GM23338 (cell line): ENCODE results near the gene PPIF. TPM values are rescaled to one million over a fixed set of nuclear protein-coding genes. Genes with fewer than 3 reads are reported as not detected.

Experiments used
- ATAC-seq: fragments of 200-7000 bp; cut with Tn5 transposase; 3 replicates; pipeline ENCODE4 v1.9.1; 2020
- DNase-seq: peaks from one replicate; pipeline ENCODE4 v3.0.0-alpha.2; 2015; ENCODE audit warnings: low spot score
- H2AFZ ChIP-seq: fragments of 200-600 bp; sonication (generic); 2 replicates; pipeline ENCODE4 v1.8.0; 2016; ENCODE audit warnings: antibody characterized with exemption, mild to moderate bottlenecking, moderate library complexity
- H3F3A ChIP-seq: fragments of 200-600 bp; sonication (generic); replicated peaks from 2 replicates; pipeline ENCODE4 v1.8.0; 2017; ENCODE audit warnings: antibody characterized with exemption, mixed run types, low read depth
- H3K27ac ChIP-seq: fragments of 200-600 bp; sonication (generic); 2 replicates; pipeline ENCODE4 v1.6.1; 2016; ENCODE audit warnings: low read depth
- H3K27me3 ChIP-seq: fragments of 200-600 bp; sonication (generic); 2 replicates; pipeline ENCODE4 v1.8.0; 2016; ENCODE audit warnings: mild to moderate bottlenecking, mixed run types, moderate library complexity; ENCODE audit not compliant: insufficient read depth
- H3K36me3 ChIP-seq: fragments of 200-600 bp; sonication (generic); 2 replicates; pipeline ENCODE4 v1.8.0; 2016; ENCODE audit warnings: mild to moderate bottlenecking; ENCODE audit not compliant: insufficient read depth
- H3K4me1 ChIP-seq: fragments of 200-600 bp; sonication (generic); 2 replicates; pipeline ENCODE4 v1.8.0; 2016; ENCODE audit warnings: mild to moderate bottlenecking, moderate library complexity; ENCODE audit not compliant: insufficient read depth
- H3K4me2 ChIP-seq: fragments of 200-600 bp; sonication (generic); 2 replicates; pipeline ENCODE4 v1.7.1; 2017; ENCODE audit warnings: mixed run types
- H3K4me3 ChIP-seq: fragments of 200-600 bp; sonication (generic); 2 replicates; pipeline ENCODE4 v1.6.1; 2016; ENCODE audit warnings: mixed run types
- H3K79me2 ChIP-seq: fragments of 200-600 bp; sonication (generic); replicated peaks from 2 replicates; pipeline ENCODE4 v1.8.0; 2017; ENCODE audit warnings: mild to moderate bottlenecking; ENCODE audit not compliant: insufficient read depth
- H3K9me2 ChIP-seq: fragments of 200-600 bp; sonication (generic); 2 replicates; pipeline ENCODE4 v1.8.0; 2017; ENCODE audit not compliant: insufficient read depth
- H4K20me1 ChIP-seq: fragments of 200-600 bp; sonication (generic); replicated peaks from 2 replicates; pipeline ENCODE4 v1.8.0; 2017; ENCODE audit warnings: mild to moderate bottlenecking; ENCODE audit not compliant: insufficient read depth
- H3K27ac Mint-ChIP-seq: 2 replicates; pipeline ENCODE4 v1.8.0; 2020; ENCODE audit warnings: inconsistent platforms, mild to moderate bottlenecking, moderate library complexity, mixed read lengths
- H3K27me3 Mint-ChIP-seq: 3 replicates; pipeline ENCODE4 v1.8.0; 2022; ENCODE audit warnings: low read depth, mild to moderate bottlenecking, moderate library complexity, mixed read lengths, inconsistent platforms; ENCODE audit not compliant: insufficient read depth, poor library complexity
- H3K36me3 Mint-ChIP-seq: 3 replicates; pipeline ENCODE4 v1.8.0; 2021; ENCODE audit warnings: low read depth, mild to moderate bottlenecking, inconsistent platforms, moderate library complexity, mixed read lengths
- H3K4me1 Mint-ChIP-seq: 3 replicates; pipeline ENCODE4 v1.8.0; 2020; ENCODE audit warnings: mild to moderate bottlenecking, inconsistent platforms, mixed read lengths
- H3K4me3 Mint-ChIP-seq: 3 replicates; pipeline ENCODE4 v1.8.0; 2021; ENCODE audit warnings: moderate library complexity, mild to moderate bottlenecking, inconsistent platforms, mixed read lengths
- H3K9me3 Mint-ChIP-seq: 3 replicates; pipeline ENCODE4 v1.8.0; 2020; ENCODE audit warnings: moderate library complexity, mild to moderate bottlenecking, inconsistent platforms, mixed read lengths
- CREB1 ChIP-seq: fragments of 250-450 bp; sonication (Bioruptor Pico); IDR thresholded peaks from 2 replicates; pipeline ENCODE4 v1.5.0; 2020; ENCODE audit warnings: low read depth, mild to moderate bottlenecking, moderate library complexity
- ETS1 ChIP-seq: IDR thresholded peaks from 2 replicates; pipeline ENCODE4 v1.6.1; 2016; ENCODE audit warnings: antibody characterized with exemption
- EZH2 ChIP-seq: fragments of 200-600 bp; sonication (generic); IDR thresholded peaks from one replicate; pipeline ENCODE4 v1.8.0; 2017; ENCODE audit warnings: antibody characterized with exemption, mild to moderate bottlenecking, low read depth; ENCODE audit not compliant: unreplicated experiment
- EZH2phosphoT487 ChIP-seq: fragments of 200-600 bp; sonication (generic); IDR thresholded peaks from one replicate; pipeline ENCODE4 v1.8.1; 2018; ENCODE audit warnings: antibody characterized with exemption; ENCODE audit not compliant: unreplicated experiment
- JUNB ChIP-seq: IDR thresholded peaks from one replicate; pipeline ENCODE4 v1.6.1; 2016; ENCODE audit warnings: antibody characterized with exemption; ENCODE audit not compliant: unreplicated experiment
- NANOG ChIP-seq: IDR thresholded peaks from 2 replicates; pipeline ENCODE4 v1.6.1; 2016; ENCODE audit warnings: antibody characterized with exemption, borderline replicate concordance
- REST ChIP-seq: IDR thresholded peaks from one replicate; pipeline ENCODE4 v1.6.1; 2018; ENCODE audit warnings: antibody characterized with exemption; ENCODE audit not compliant: unreplicated experiment
- STAT1 ChIP-seq: IDR thresholded peaks from one replicate; pipeline ENCODE4 v1.6.1; 2016; ENCODE audit warnings: antibody characterized with exemption; ENCODE audit not compliant: unreplicated experiment
- ZNF114 ChIP-seq: fragments of 250-450 bp; sonication (Bioruptor Pico); IDR thresholded peaks from 2 replicates; pipeline ENCODE4 v1.5.0; 2020; ENCODE audit warnings: mild to moderate bottlenecking, moderate library complexity
- ZNF331 ChIP-seq: fragments of 250-450 bp; sonication (Bioruptor Pico); IDR thresholded peaks from 2 replicates; pipeline ENCODE4 v1.5.0; 2020; ENCODE audit warnings: low read depth, mild to moderate bottlenecking, moderate library complexity
- polyA plus RNA-seq: library from polyadenylated mRNA; unstranded; fragments of >200 nt; fragmentation: Nextera tagmentation; extraction: Ambion mirVana; gene quantifications from 2 replicates; pipeline ENCODE4 v1.2.1, GENCODE V29; 2016
- total RNA-seq: library from RNA; depleted of rRNA; stranded (reverse); fragments of >200 nt; shearing (Covaris generic); gene quantifications from 2 replicates; pipeline ENCODE4 v1.2.3, GENCODE V29; 2014
- TF ChIP-seq, protein P1 (sequence below), 2 experiments: fragments of 200-600 bp in 1 of 2; sonication (generic) in 1 of 2; conservative IDR thresholded peaks; 2 replicates each; pipeline versions ENCODE4 v1.5.1 to v1.6.1; 2016 to 2017; ENCODE audit warnings: antibody characterized with exemption in 2 of 2, low read depth in 2 of 2, mild to moderate bottlenecking in 2 of 2, moderate library complexity in 1 of 2
- TF ChIP-seq, protein P2 (sequence below): fragments of 250-450 bp; sonication (Bioruptor Pico); IDR thresholded peaks from 2 replicates; pipeline ENCODE4 v1.5.0; 2020; ENCODE audit warnings: mild to moderate bottlenecking, moderate library complexity

The PPIF gene
- total and polyA plus RNA-seq, 2 experiments from 2014 or later, result 32.1 to 43.6 TPM

DNA sequence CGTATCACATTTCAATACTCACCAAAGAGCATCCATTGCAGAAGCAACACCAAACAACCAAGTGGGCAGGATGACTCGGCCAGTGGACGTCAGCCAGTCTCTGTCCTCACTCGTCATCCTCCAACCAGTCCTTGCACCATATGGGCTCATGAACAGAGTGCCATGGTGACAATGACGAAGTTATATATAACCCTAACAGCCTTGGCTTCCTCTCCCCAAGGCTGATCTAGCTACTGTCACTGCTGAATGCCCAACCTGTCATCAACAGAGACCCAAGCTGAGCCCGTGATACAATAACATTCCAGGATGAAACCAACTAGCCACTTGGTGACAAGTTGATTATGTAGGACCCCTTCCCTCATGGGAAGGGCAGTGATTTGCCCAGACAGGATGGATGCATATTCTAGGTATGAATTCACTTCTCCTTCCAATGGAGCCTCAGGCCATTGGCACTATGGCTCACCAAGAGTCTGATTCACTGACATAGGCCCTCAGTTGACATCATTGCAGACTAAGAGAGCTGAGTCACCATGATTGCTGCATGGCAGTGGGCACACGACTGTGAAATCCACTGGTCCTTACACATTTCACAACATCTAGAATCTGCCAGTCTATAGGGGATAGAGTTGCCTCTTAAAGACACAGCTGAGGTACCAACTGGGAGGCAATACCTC, 26.3 kb upstream of the PPIF start (continued):
- TF ChIP-seq, protein P1, sequence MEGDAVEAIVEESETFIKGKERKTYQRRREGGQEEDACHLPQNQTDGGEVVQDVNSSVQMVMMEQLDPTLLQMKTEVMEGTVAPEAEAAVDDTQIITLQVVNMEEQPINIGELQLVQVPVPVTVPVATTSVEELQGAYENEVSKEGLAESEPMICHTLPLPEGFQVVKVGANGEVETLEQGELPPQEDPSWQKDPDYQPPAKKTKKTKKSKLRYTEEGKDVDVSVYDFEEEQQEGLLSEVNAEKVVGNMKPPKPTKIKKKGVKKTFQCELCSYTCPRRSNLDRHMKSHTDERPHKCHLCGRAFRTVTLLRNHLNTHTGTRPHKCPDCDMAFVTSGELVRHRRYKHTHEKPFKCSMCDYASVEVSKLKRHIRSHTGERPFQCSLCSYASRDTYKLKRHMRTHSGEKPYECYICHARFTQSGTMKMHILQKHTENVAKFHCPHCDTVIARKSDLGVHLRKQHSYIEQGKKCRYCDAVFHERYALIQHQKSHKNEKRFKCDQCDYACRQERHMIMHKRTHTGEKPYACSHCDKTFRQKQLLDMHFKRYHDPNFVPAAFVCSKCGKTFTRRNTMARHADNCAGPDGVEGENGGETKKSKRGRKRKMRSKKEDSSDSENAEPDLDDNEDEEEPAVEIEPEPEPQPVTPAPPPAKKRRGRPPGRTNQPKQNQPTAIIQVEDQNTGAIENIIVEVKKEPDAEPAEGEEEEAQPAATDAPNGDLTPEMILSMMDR (conservative IDR thresholded peaks at IDR 0.05; ENCODE audit: low read depth in 2 of 2), result no peak

DNA sequence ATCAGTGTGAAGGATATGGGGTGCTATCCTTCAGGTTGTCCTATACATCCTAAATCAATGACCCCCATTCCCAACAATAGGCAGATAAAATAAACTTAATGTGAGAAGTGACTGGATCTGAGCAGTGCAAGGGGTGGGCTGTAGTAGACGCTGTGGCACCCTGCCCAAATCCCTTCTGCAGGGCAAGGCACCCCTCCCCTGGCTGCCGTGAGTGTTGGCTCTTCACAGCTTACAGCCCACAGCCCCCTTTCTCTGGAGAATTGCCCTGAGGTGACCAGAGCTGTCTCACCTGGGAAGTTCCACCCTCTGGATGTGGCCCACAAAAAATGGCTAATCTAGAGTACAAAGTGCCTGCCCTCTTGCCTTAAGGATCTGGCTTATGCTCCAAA, 25.8 kb upstream of the PPIF start:
- no peak overlapping the region for H2AFZ ChIP-seq
- no peak overlapping the region for H3K27ac ChIP-seq
- no peaks in the 10 kb centered on the region for H3K27me3 ChIP-seq
- H3K4me1 ChIP-seq, result peaks cover 18% of the 10 kb centered on the region
- H3K4me3 ChIP-seq, result no peak overlapping the region
- Mint-ChIP-seq H3K27me3 (peaks cover 29% of the 10 kb centered on the region), H3K4me3 (no peak overlapping the region), H3K4me1 (peaks cover 25% of the 10 kb centered on the region), H3K36me3 (peaks cover 5% of the 10 kb centered on the region; the same call in 1 of the 3 replicates), H3K27ac (no peak overlapping the region), H3K9me3 (peaks cover 3% of the 10 kb centered on the region; the same call in 1 of the 3 replicates)
- no peak overlapping the region for H3K4me2 ChIP-seq
- no peaks in the 10 kb centered on the region for H3K9me2 ChIP-seq
- H3K79me2 ChIP-seq, result no peaks in the 10 kb centered on the region
- no peaks in the 10 kb centered on the region for H3F3A ChIP-seq
- no peaks in the 10 kb centered on the region for H3K36me3 ChIP-seq
- no peaks in the 10 kb centered on the region for H4K20me1 ChIP-seq
- ATAC-seq, result no peak
- no peak for DNase-seq
- TF ChIP-seq EZH2 (no peak), ZNF114 (CRISPR knock-in tag) (no peak), ZNF331 (CRISPR knock-in tag) (no peak), CREB1 (CRISPR knock-in tag) (no peak), REST (no peak), ETS1 (no peak), JUNB (no peak), EZH2phosphoT487 (no peak), NANOG (no peak), STAT1 (no peak)
- TF ChIP-seq, protein P2, sequence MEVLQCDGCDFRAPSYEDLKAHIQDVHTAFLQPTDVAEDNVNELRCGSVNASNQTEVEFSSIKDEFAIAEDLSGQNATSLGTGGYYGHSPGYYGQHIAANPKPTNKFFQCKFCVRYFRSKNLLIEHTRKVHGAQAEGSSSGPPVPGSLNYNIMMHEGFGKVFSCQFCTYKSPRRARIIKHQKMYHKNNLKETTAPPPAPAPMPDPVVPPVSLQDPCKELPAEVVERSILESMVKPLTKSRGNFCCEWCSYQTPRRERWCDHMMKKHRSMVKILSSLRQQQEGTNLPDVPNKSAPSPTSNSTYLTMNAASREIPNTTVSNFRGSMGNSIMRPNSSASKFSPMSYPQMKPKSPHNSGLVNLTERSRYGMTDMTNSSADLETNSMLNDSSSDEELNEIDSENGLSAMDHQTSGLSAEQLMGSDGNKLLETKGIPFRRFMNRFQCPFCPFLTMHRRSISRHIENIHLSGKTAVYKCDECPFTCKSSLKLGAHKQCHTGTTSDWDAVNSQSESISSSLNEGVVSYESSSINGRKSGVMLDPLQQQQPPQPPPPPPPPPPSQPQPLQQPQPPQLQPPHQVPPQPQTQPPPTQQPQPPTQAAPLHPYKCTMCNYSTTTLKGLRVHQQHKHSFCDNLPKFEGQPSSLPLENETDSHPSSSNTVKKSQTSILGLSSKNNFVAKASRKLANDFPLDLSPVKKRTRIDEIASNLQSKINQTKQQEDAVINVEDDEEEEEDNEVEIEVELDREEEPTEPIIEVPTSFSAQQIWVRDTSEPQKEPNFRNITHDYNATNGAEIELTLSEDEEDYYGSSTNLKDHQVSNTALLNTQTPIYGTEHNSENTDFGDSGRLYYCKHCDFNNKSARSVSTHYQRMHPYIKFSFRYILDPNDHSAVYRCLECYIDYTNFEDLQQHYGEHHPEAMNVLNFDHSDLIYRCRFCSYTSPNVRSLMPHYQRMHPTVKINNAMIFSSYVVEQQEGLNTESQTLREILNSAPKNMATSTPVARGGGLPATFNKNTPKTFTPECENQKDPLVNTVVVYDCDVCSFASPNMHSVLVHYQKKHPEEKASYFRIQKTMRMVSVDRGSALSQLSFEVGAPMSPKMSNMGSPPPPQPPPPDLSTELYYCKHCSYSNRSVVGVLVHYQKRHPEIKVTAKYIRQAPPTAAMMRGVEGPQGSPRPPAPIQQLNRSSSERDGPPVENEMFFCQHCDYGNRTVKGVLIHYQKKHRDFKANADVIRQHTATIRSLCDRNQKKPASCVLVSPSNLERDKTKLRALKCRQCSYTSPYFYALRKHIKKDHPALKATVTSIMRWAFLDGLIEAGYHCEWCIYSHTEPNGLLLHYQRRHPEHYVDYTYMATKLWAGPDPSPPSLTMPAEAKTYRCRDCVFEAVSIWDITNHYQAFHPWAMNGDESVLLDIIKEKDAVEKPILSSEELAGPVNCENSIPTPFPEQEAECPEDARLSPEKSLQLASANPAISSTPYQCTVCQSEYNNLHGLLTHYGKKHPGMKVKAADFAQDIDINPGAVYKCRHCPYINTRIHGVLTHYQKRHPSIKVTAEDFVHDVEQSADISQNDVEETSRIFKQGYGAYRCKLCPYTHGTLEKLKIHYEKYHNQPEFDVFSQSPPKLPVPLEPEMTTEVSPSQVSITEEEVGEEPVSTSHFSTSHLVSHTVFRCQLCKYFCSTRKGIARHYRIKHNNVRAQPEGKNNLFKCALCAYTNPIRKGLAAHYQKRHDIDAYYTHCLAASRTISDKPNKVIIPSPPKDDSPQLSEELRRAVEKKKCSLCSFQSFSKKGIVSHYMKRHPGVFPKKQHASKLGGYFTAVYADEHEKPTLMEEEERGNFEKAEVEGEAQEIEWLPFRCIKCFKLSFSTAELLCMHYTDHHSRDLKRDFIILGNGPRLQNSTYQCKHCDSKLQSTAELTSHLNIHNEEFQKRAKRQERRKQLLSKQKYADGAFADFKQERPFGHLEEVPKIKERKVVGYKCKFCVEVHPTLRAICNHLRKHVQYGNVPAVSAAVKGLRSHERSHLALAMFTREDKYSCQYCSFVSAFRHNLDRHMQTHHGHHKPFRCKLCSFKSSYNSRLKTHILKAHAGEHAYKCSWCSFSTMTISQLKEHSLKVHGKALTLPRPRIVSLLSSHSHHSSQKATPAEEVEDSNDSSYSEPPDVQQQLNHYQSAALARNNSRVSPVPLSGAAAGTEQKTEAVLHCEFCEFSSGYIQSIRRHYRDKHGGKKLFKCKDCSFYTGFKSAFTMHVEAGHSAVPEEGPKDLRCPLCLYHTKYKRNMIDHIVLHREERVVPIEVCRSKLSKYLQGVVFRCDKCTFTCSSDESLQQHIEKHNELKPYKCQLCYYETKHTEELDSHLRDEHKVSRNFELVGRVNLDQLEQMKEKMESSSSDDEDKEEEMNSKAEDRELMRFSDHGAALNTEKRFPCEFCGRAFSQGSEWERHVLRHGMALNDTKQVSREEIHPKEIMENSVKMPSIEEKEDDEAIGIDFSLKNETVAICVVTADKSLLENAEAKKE (CRISPR knock-in tag), result no peak
